Thyroid gland (tissue), 4 donors: ENCODE measurements around the gene CCNK. TPM values are rescaled to one million over a fixed set of nuclear protein-coding genes. Genes with fewer than 3 reads are reported as not detected.

Experiments used
- DNase-seq, 2 donors: peaks; one replicate each; pipeline ENCODE4 v3.0.0-alpha.2; 2019
- H3K27ac ChIP-seq, 3 donors: fragments of 200-600 bp; sonication (generic); 1 replicate in 2 of 3; 2 replicates in 1 of 3; pipeline ENCODE4 v1.5.1; 2016 to 2019; ENCODE audit warnings: mild to moderate bottlenecking in 1 of 3, moderate library complexity in 1 of 3
- H3K27me3 ChIP-seq: fragments of 200-600 bp; sonication (generic); one replicate; pipeline ENCODE4 v1.5.1; 2019
- H3K36me3 ChIP-seq, 2 donors: fragments of 200-600 bp; sonication (generic); one replicate each; pipeline ENCODE4 v1.5.1; 2016 to 2019
- H3K4me1 ChIP-seq, 2 donors: fragments of 200-600 bp; sonication (generic); one replicate each; pipeline ENCODE4 v1.5.1; 2017 to 2019
- H3K4me3 ChIP-seq, 3 donors: fragments of 200-600 bp; sonication (generic); replicated peaks in 1 of 3; 1 replicate in 2 of 3; 2 replicates in 1 of 3; pipeline ENCODE4 v1.5.1; 2016; ENCODE audit warnings: mild to moderate bottlenecking in 1 of 3
- H3K9me3 ChIP-seq: fragments of 200-600 bp; sonication (generic); one replicate; pipeline ENCODE4 v1.5.1; 2017
- CTCF ChIP-seq, 6 experiments: fragments of 200-600 bp in 3 of 6; fragments of 450-650 bp in 3 of 6; sonication (generic) in 3 of 6; IDR thresholded peaks; one replicate each; pipeline ENCODE4 v1.5.1; 2016 to 2019; ENCODE audit warnings: antibody characterized with exemption in 6 of 6, mild to moderate bottlenecking in 2 of 6, inconsistent platforms in 1 of 6, moderate library complexity in 1 of 6
- POLR2A ChIP-seq, 2 donors: fragments of 450-650 bp; IDR thresholded peaks; one replicate each; pipeline ENCODE4 v1.6.1; 2017; ENCODE audit warnings: antibody characterized with exemption in 2 of 2, mild to moderate bottlenecking in 2 of 2, moderate library complexity in 1 of 2
- WGBS, 2 donors: methylation state at CpG; one replicate each; pipeline ENCODE4 v1.1.5; 2017; 5-methylcytosine and 5-hydroxymethylcytosine counted together
- intact Hi-C: fragments of 100-400 bp; cut with DNase I; formaldehyde crosslinking; loops from one replicate; pipeline ENCODE4 v1.15.1; 2023
- total RNA-seq, 4 donors: library from RNA; depleted of rRNA; stranded (reverse); fragments of >200 nt; gene quantifications; one replicate each; pipeline ENCODE4 v1.2.3, GENCODE V29; 2016

Gene CCNK
- total RNA-seq, 4 donors from 2014 or later = 14.4 to 36.9 (median 24.4) TPM

GRCh38 chr14:99538733-99539132 lies 57.5 kb downstream of the CCNK start:
- no peak for TF ChIP-seq POLR2A (IDR thresholded peaks at IDR 0.05)
- no peak for TF ChIP-seq CTCF (IDR thresholded peaks at IDR 0.05)
- intact Hi-C loops = no loop called here
- Histone ChIP-seq H3K27ac (peak overlapping the region in 2 of 3 donors; percentile 33 to 63), H3K4me3 (no peak overlapping the region), H3K4me1 (peaks cover 19 to 42% of the 10 kb centered on the region in 2 donors), H3K9me3 (no peaks in the 10 kb centered on the region), H3K27me3 (no peaks in the 10 kb centered on the region), H3K36me3 (no peaks in the 10 kb centered on the region)
- 71 to 77% methylated on average over 4 to 5 of the region's 5 CpGs for WGBS, 2 donors
- DNase-seq = no peak

- no peaks in the 10 kb centered on the region for H3K36me3 ChIP-seq
- intact Hi-C loops = no loop called here
- WGBS, 2 donors = 81 to 82% methylated on average over 9 of the region's 9 CpGs
- no peaks in the 10 kb centered on the region for H3K9me3 ChIP-seq
- no peak for DNase-seq
- no peak for TF ChIP-seq POLR2A (IDR thresholded peaks at IDR 0.05)
- no peak for TF ChIP-seq CTCF (IDR thresholded peaks at IDR 0.05)
- peaks cover 19 to 42% of the 10 kb centered on the region in 2 donors for H3K4me1 ChIP-seq
- peak overlapping the region in 1 of 3 donors; percentile 24 for H3K27ac ChIP-seq
- H3K4me3 ChIP-seq = no peak overlapping the region
- H3K27me3 ChIP-seq = no peaks in the 10 kb centered on the region
Observed at GRCh38 chr14:99539491-99539890, 58.3 kb downstream of the CCNK start.

- no peak overlapping the region for H3K27ac ChIP-seq
- 62 to 70% methylated on average over 2 to 9 of the region's 15 CpGs for WGBS, 2 donors
- TF ChIP-seq CTCF (IDR thresholded peaks at IDR 0.05) = no peak
- no peak for TF ChIP-seq POLR2A (IDR thresholded peaks at IDR 0.05)
- peak; percentile 31 to 36 for DNase-seq
- no peaks in the 10 kb centered on the region for H3K36me3 ChIP-seq
- H3K9me3 ChIP-seq = no peaks in the 10 kb centered on the region
- peaks cover 19 to 42% of the 10 kb centered on the region in 2 donors for H3K4me1 ChIP-seq
- no peaks in the 10 kb centered on the region for H3K27me3 ChIP-seq
- intact Hi-C loops = no loop called here
- H3K4me3 ChIP-seq = no peak overlapping the region
Observed at GRCh38 chr14:99540196-99541032, 59.2 kb downstream of the CCNK start.

- peaks cover 19 to 44% of the 10 kb centered on the region in 2 donors for H3K4me1 ChIP-seq
- WGBS, 2 donors = 72 to 83% methylated on average over 9 to 10 of the region's 10 CpGs
- TF ChIP-seq POLR2A (IDR thresholded peaks at IDR 0.05) = no peak
- TF ChIP-seq CTCF (IDR thresholded peaks at IDR 0.05) = no peak
Observed at GRCh38 chr14:99541211-99541610, 60.0 kb downstream of the CCNK start.

More at GRCh38 chr14:99541211-99541610, 60.0 kb downstream of the CCNK start:
- Histone ChIP-seq H3K27ac (no peak overlapping the region), H3K27me3 (no peaks in the 10 kb centered on the region), H3K9me3 (no peaks in the 10 kb centered on the region), H3K36me3 (no peaks in the 10 kb centered on the region), H3K4me3 (no peak overlapping the region)
- intact Hi-C loops = no loop called here
- DNase-seq = no peak
